ENCODE data around the gene GMDS. TPM values are rescaled to one million over a fixed set of nuclear protein-coding genes. Genes with fewer than 3 reads are reported as not detected.

GMDS gene
- total RNA-seq, 2 experiments from 2014 or later: 13.9 to 16.4 TPM

GRCh38 chr6:2179241-2179640, 66.2 kb downstream of the GMDS start:
- POLR2A ChIA-PET: no interaction called here
- peaks cover 8% of the 10 kb centered on the region for H3K9me3 Mint-ChIP-seq
- H3K27me3 Mint-ChIP-seq: no peaks in the 10 kb centered on the region
- Histone ChIP-seq H3K27ac (ENCODE audit: low read depth in 1 of 2, low read length in 2 of 2) (no peak overlapping the region), H3K4me3 (ENCODE audit: low read length) (no peak overlapping the region), H3K4me1 (ENCODE audit: insufficient read depth, low read length) (no peaks in the 10 kb centered on the region), H3K36me3 (ENCODE audit: insufficient read depth, low read length) (no peaks in the 10 kb centered on the region), H3K27me3 (ENCODE audit: control insufficient read depth in 1 of 2, insufficient read depth in 2 of 2, low read length in 2 of 2) (no peaks in the 10 kb centered on the region), H3K9me3 (ENCODE audit: control insufficient read depth in 1 of 2, insufficient read depth in 1 of 2, low read length in 2 of 2) (peaks cover 0 to 5% of the 10 kb centered on the region in 2 experiments)
- no peak overlapping the region for H3K27ac Mint-ChIP-seq
- intact Hi-C loops (cut with DNase I, micrococcal nuclease): no loop called here
- CTCF ChIA-PET: no interaction called here
- no peak for DNase-seq
- H3K36me3 Mint-ChIP-seq (ENCODE audit: low read depth): peaks cover 10% of the 10 kb centered on the region
- no peak overlapping the region for H3K4me3 Mint-ChIP-seq
- no peak for TF ChIP-seq CTCF (IDR thresholded peaks at IDR 0.05)
- no peak for ATAC-seq (ENCODE audit: poor library complexity)
- H3K4me1 Mint-ChIP-seq (ENCODE audit: low read depth): peaks cover 31% of the 10 kb centered on the region

- CTCF ChIA-PET: no interaction called here
- no peaks in the 10 kb centered on the region for H3K27me3 ChIP-seq (ENCODE audit: control insufficient read depth in 1 of 2, insufficient read depth in 2 of 2, low read length in 2 of 2)
- Mint-ChIP-seq H3K36me3 (ENCODE audit: low read depth) (peaks cover 10% of the 10 kb centered on the region), H3K9me3 (peaks cover 8% of the 10 kb centered on the region), H3K4me1 (ENCODE audit: low read depth) (peaks cover 37% of the 10 kb centered on the region), H3K27ac (no peak overlapping the region), H3K27me3 (no peaks in the 10 kb centered on the region), H3K4me3 (no peak overlapping the region)
- H3K9me3 ChIP-seq (ENCODE audit: control insufficient read depth in 1 of 2, insufficient read depth in 1 of 2, low read length in 2 of 2): peaks cover 0 to 5% of the 10 kb centered on the region in 2 experiments
- DNase-seq: no peak
- H3K36me3 ChIP-seq (ENCODE audit: insufficient read depth, low read length): no peaks in the 10 kb centered on the region
- no peak for ATAC-seq (ENCODE audit: poor library complexity)
- H3K4me1 ChIP-seq (ENCODE audit: insufficient read depth, low read length): no peaks in the 10 kb centered on the region
- POLR2A ChIA-PET: no interaction called here
- H3K4me3 ChIP-seq (ENCODE audit: low read length): no peak overlapping the region
- TF ChIP-seq CTCF (IDR thresholded peaks at IDR 0.05): no peak
- intact Hi-C loops (cut with DNase I, micrococcal nuclease): no loop called here
- H3K27ac ChIP-seq (ENCODE audit: low read depth in 1 of 2, low read length in 2 of 2): no peak overlapping the region
Measured at GRCh38 chr6:2178125-2178524, 67.3 kb downstream of the GMDS start.

GRCh38 chr6:2175825-2176224, 69.6 kb downstream of the GMDS start:
- no peak overlapping the region for H3K4me3 ChIP-seq (ENCODE audit: low read length)
- H3K27me3 Mint-ChIP-seq: no peaks in the 10 kb centered on the region
- H3K27me3 ChIP-seq (ENCODE audit: control insufficient read depth in 1 of 2, insufficient read depth in 2 of 2, low read length in 2 of 2): no peaks in the 10 kb centered on the region
- intact Hi-C loops (cut with DNase I, micrococcal nuclease): no loop called here
- peaks cover 10% of the 10 kb centered on the region for H3K36me3 Mint-ChIP-seq (ENCODE audit: low read depth)
- no peak for TF ChIP-seq CTCF (IDR thresholded peaks at IDR 0.05)
- H3K27ac ChIP-seq (ENCODE audit: low read depth in 1 of 2, low read length in 2 of 2): no peak overlapping the region
- H3K4me1 Mint-ChIP-seq (ENCODE audit: low read depth): peaks cover 43% of the 10 kb centered on the region
- H3K4me3 Mint-ChIP-seq: no peak overlapping the region
- CTCF ChIA-PET: no interaction called here
- no peaks in the 10 kb centered on the region for H3K36me3 ChIP-seq (ENCODE audit: insufficient read depth, low read length)
- peaks cover 0 to 5% of the 10 kb centered on the region in 2 experiments for H3K9me3 ChIP-seq (ENCODE audit: control insufficient read depth in 1 of 2, insufficient read depth in 1 of 2, low read length in 2 of 2)
- DNase-seq (no peak), ATAC-seq (ENCODE audit: poor library complexity) (no peak)
- POLR2A ChIA-PET: interaction anchor here (0.7 to 1.0 kb wide), 2 partner anchors 37 to 1799 kb away, joined by 3 read pairs; no protein-coding TSS in a partner anchor
- H3K27ac Mint-ChIP-seq: no peak overlapping the region
- H3K4me1 ChIP-seq (ENCODE audit: insufficient read depth, low read length): no peaks in the 10 kb centered on the region
- H3K9me3 Mint-ChIP-seq: peaks cover 8% of the 10 kb centered on the region

Data from CD4-positive, alpha-beta T cell (primary cell).